ENCODE measurements around the gene ZNF771.
A peak's percentile ranks its signal among the peaks of the same experiment; 100 is the strongest.

The ZNF771 gene

GRCh38 chr16:30407102-30407803 lies at the start of gene ZNF771:
Gene ZNF771, plus strand, starts transcription at chr16:30407606. Its CDS starts 448 bp downstream, at chr16:30408054.
- peak; percentile 81 for DNase-seq (ENCODE audit: low spot score)

GRCh38 chr16:30357715-30358576 lies 49.5 kb upstream of the ZNF771 start:
- no peak for DNase-seq (ENCODE audit: low spot score)

DNA sequence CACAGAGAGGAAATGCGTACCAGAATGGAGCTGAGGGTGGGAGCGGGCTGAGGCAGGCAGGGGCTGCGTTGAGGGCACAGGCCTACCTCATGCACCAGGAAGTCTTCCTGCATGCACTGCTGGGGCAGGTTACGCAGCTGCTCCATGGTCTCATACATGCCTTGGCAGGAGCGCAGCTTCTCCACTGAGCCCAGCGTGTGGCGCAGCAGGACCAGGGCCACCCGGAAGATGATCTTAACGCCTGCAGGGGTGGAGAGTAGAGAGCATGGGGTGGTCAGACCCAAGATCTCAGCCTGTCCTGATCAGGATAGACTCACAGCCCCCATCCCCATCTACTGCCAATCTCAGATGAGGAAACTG lies 48.8 kb upstream of the ZNF771 start:
- no peak for DNase-seq (ENCODE audit: low spot score)

DNA sequence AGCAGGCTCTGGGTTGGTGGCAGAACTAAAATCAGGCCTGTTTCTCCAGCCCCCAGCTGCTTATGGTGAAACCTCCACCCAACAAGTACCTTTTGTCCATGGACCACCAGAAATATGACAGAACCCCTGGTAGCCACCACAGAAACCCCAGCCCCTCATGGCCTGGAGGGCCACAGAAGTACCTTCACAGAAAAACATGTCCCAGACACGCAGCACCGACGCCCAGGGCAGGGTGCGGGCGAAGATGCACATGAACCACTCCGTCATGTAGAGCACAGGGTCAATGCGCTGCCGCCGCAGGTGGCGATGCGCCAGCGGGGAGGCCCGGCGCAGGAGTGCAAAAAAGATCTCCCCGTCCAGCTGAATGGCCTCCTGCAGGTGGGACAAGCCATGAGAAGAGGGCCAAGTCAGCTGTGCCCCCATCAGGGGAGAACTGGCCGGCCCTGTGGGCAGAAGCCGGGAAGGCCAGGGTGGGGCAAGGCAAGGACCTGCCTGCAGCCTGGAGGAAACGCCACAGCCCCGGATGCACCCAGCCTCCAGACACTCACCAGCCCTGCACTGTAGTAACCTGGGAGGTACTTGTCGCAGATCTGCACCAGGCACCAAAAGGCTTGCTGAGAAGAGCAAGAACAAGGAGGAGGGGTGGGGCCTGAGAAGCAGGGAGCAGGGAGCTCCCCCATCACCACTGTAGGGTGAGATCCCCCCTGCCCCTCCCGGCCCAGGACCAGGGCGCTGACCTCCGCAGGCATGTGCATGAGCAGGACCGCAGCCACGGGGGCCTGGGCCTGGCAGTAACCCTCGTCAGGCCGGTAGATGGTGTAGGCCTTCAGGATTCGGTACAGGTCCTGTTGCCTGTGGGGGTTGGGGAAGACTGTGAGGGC lies 48.2 kb upstream of the ZNF771 start:
- DNase-seq (ENCODE audit: low spot score), result no peak

GRCh38 chr16:30359871-30360170 lies 47.6 kb upstream of the ZNF771 start:
- no peak for DNase-seq (ENCODE audit: low spot score)

DNA sequence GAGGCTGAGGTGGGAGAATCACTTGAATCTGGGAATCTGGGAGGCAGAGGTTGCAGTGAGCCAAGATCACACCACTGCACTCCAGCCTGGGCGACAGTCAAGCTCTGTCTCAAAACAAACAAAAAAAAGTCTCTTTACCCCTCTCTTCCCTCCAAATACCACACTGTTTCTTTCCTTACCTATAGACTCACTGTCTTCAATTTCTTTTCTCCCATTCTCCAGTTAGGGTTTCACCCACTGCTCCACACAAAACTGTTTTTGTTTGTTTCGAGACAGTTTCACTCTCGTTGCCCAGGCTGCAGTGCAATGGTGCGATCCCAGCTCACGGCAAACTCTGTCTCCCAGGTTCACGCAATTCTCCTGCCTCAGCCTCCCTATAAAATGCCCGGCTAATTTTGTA lies 46.2 kb upstream of the ZNF771 start:
- DNase-seq (ENCODE audit: low spot score), result no peak

DNA sequence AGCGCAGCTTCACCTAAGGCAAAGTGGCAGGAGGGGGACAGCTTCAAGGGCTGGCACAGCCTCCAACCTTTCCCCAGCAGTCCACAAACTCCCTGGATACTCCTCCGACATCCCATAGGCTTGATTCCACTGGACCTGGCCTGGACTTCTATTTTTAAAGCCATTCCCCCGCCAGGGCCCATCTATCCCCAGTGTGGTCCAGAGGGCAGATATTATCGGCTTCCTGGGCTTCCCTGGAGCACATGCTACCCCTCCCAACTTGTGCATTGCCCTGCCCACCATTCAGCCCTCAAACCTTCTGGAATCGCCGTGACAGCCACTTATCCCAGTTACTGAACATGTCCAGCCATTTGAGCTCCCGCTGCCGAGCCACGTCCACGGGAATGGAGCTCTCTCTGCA lies 42.2 kb upstream of the ZNF771 start:
- no peak for DNase-seq (ENCODE audit: low spot score)

DNA sequence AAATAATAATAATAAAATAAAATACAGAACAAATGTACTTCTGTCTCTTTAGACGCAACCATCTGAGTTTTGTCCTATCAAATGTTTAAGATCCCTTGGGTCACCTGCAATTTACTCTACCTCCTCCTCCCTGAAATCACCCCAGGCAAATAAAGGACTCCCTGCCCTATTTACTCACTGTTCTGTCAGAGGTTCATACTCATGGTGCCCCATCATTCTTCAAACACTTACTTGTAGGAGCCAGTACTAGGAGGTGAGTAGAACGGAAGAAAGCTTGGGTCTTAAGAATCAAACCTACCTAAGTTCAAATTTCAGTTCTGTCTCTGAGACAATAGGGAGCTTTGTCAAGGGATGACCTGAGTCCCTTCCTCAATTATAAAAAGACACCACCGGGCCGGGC lies 40.9 kb upstream of the ZNF771 start:
- DNase-seq (ENCODE audit: low spot score), result no peak

DNA sequence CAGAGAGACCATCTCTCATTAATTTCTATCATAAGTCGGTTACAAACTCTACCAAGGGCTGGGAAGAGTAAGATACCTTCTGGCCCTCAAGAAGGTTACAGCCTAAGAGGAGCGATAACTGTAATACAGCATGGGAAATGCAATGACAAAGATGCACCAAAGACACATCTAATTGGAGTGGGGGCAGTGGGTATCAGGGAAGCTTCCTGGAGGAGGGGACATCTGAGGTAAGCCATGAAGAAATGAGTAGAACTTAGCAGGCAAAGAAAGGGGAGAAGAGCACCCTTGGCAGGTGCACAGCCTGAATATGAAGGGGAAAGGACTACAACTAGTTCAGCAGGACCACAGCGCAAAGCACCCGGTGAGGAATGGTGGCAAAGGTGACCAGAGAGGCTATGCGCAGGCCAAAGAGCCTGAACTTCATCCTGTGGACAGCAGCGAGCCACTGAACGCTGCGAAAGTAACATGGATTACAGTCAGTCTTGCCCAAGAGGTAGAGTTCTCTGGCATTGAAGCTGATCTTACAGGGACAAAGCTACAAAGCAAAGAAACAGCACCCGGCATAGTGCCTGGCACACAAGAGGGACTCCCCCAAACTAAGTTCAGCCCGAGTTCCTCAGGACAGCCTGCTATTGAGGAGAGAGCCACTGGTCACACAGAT lies 39.9 kb upstream of the ZNF771 start:
- no peak for DNase-seq (ENCODE audit: low spot score)

GRCh38 chr16:30368122-30368791 lies 39.1 kb upstream of the ZNF771 start:
- DNase-seq (ENCODE audit: low spot score), result no peak

DNA sequence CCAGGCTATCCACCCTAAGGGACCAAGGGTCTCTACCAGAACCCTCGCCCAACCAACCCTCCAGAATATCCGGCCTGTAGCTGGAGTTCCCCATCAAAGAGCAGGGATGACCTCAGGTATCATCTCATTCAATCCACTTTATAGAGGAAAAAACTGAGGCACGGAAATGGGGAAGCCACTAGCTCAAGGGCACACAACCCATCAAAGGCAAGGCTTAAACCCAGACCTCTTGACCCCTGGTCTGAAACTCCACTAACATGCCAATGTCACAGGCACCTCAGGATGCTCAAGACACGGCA lies 38.7 kb upstream of the ZNF771 start:
- no peak for DNase-seq (ENCODE audit: low spot score)

GRCh38 chr16:30369091-30369937 lies 38.1 kb upstream of the ZNF771 start:
- no peak for DNase-seq (ENCODE audit: low spot score)

DNA sequence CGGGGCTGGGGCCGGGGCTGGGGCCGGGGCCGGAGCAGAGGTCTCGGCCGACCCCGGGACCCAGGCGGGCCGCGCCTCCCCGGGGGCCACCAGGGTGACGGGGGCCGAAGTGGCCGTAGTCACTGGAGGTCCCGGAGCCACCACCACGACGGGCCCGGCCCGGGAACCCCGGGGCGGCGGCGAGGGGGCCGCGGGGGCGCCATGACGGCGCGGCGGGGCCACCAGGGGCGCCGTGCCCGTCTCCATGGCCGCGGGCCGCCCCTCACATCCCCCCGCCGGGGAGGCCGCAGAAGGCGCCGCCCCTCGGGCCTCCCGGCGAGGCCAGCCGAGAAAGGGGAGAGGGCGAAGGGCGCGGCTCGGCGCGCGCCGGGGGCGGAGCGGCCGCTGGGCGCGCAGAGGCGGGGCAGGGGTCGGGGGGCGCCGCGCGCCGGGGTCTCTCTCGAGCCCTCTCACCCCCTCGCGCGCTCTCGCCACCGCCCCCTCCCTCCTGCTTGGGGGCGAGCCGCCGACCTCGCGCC lies 37.4 kb upstream of the ZNF771 start:
- DNase-seq (ENCODE audit: low spot score), result no peak

GRCh38 chr16:30370456-30371247 lies 36.8 kb upstream of the ZNF771 start, which contains the start of gene TBC1D10B:
Gene TBC1D10B, minus strand, starts transcription at chr16:30370494. Its CDS starts 311 bp downstream, at chr16:30370183.
- peak; percentile 98 for DNase-seq (ENCODE audit: low spot score)

- no peak for DNase-seq (ENCODE audit: low spot score)
These were observed 36.1 kb upstream of the ZNF771 start for GRCh38 chr16:30371248-30371816.

- no peak for DNase-seq (ENCODE audit: low spot score)
These were observed 35.2 kb upstream of the ZNF771 start for GRCh38 chr16:30372038-30372712.

DNA sequence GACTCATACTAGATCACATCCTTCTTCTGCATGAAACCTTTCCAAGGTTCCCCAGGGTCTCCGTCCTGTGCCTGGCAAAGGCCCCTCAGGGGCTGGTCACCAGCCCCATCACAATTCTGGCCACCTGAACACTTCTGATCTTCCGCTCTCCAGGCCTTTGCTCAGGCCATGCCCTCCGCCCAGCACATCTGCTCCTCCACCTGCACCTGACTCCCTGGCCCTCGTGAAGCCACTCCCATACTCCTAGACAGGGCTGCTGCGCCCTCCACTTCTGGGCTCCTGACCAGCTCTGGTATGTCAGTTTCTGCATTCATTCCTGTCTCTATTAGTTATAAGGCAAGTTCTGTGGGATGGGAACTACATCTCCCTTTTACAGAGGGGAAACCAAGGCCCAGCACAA lies 34.7 kb upstream of the ZNF771 start:
- DNase-seq (ENCODE audit: low spot score), result no peak

DNA sequence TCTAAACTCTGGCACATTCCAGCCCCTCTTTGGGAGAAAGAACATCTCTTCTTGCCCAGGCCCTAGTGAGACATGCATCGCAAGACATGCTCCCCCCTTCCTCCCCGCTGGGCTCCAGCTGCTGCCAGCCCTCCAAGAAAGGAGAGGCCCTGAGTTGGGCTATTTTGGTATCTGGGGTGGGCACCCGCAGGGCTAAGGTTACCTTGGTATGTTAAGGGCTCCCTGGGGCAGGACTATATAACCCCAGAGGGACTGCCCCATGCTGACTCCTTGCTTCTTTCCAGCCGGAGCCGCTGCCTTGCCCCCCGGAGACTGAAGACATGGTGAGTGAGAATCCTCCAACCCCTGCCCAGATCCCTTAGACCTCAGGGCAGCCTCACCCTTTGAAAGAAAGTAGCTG lies 32.9 kb upstream of the ZNF771 start, which contains the start of gene MYL11:
Gene MYL11, plus strand, starts transcription at position 265 of the 400 bp plus-strand sequence. Its CDS starts 56 bp downstream, at position 321.
- DNase-seq (ENCODE audit: low spot score), result no peak

DNA sequence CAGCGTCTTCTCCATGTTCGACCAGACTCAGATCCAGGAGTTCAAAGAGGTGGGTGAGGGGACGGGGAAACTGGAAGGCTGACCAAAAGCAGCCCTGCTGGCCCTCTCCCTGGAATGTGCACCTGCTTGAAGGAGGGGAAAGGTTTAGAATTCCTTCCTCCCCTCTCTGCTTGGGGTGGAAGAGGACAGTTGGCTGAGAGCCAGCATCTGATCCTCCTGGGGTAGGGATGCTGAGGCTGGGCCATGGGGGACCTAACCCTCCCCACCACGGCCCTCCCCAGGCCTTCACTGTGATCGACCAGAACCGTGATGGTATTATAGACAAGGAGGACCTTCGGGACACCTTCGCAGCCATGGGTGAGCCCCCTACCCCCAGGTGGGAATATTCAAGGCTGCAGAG lies 31.5 kb upstream of the ZNF771 start:
- no peak for DNase-seq (ENCODE audit: low spot score)

All from HuH-7 (cell line).